HepG2 (cell line): ENCODE results near the gene INTS3. TPM values are rescaled to one million over a fixed set of nuclear protein-coding genes. Genes with fewer than 3 reads are reported as not detected.

Experiments
- EEA1 ChIP-seq: sonication (generic); formaldehyde crosslinking; IDR thresholded peaks from 2 replicates; pipeline ENCODE4 v1.5.1; 2020; ENCODE audit warnings: mild to moderate bottlenecking, missing genetic modification reagents, borderline replicate concordance
- IRF2 ChIP-seq: IDR thresholded peaks from 2 replicates; pipeline ENCODE4 v1.6.1; 2018; ENCODE audit warnings: missing genetic modification reagents, missing compliant biosample characterization
- IRX3 ChIP-seq: sonication (generic); formaldehyde crosslinking; IDR thresholded peaks from 2 replicates; pipeline ENCODE4 v1.8.1; 2023; ENCODE audit warnings: mild to moderate bottlenecking, low read depth, missing genetic modification reagents, borderline replicate concordance
- MATR3 ChIP-seq: sonication (generic); formaldehyde crosslinking; IDR thresholded peaks from 2 replicates; pipeline ENCODE4 v1.4.0; 2020; ENCODE audit warnings: missing genetic modification reagents
- NCOA1 ChIP-seq: sonication (generic); formaldehyde crosslinking; IDR thresholded peaks from 2 replicates; pipeline ENCODE4 v1.9.0; 2021; ENCODE audit warnings: missing genetic modification reagents
- NRL ChIP-seq: sonication (generic); formaldehyde crosslinking; IDR thresholded peaks from 2 replicates; pipeline ENCODE4 v1.5.0; 2020; ENCODE audit warnings: missing genetic modification reagents, mild to moderate bottlenecking, moderate library complexity, borderline replicate concordance
- RORA ChIP-seq: sonication (generic); formaldehyde crosslinking; IDR thresholded peaks from 2 replicates; pipeline ENCODE4 v1.5.0; 2020; ENCODE audit warnings: mild to moderate bottlenecking, missing genetic modification reagents, moderate library complexity
- SOX13 ChIP-seq, 3 experiments: fragments of 450-650 bp in 1 of 3; sonication (generic) in 1 of 3; formaldehyde crosslinking in 1 of 3; IDR thresholded peaks in 2 of 3; conservative IDR thresholded peaks in 1 of 3; 2 replicates each; pipeline versions ENCODE4 v1.5.0 to v1.6.1; 2016 to 2020; ENCODE audit warnings: antibody characterized with exemption in 1 of 3, mild to moderate bottlenecking in 1 of 3, missing compliant biosample characterization in 1 of 3, missing genetic modification reagents in 1 of 3, moderate library complexity in 1 of 3
- ZBTB1 ChIP-seq: sonication (generic); formaldehyde crosslinking; IDR thresholded peaks from 2 replicates; pipeline ENCODE4 v1.4.0; 2020; ENCODE audit warnings: missing genetic modification reagents, borderline replicate concordance
- ZKSCAN1 ChIP-seq: fragments of 150-350 bp; IDR thresholded peaks from 2 replicates; pipeline ENCODE4 v1.6.1; 2014; ENCODE audit warnings: low read length
- ZNF20 ChIP-seq: sonication (generic); formaldehyde crosslinking; IDR thresholded peaks from 2 replicates; pipeline ENCODE4 v1.4.0; 2020; ENCODE audit warnings: mild to moderate bottlenecking, moderate library complexity, missing genetic modification reagents
- ZNF251 ChIP-seq: sonication (generic); formaldehyde crosslinking; IDR thresholded peaks from 2 replicates; pipeline ENCODE4 v1.9.0; 2021; ENCODE audit warnings: mild to moderate bottlenecking, missing genetic modification reagents
- ZNF253 ChIP-seq: sonication (generic); formaldehyde crosslinking; IDR thresholded peaks from 2 replicates; pipeline ENCODE4 v1.8.0; 2022; ENCODE audit warnings: mild to moderate bottlenecking, missing genetic modification reagents, borderline replicate concordance
- ZNF44 ChIP-seq: sonication (generic); formaldehyde crosslinking; IDR thresholded peaks from 2 replicates; pipeline ENCODE4 v1.5.1; 2020; ENCODE audit warnings: mild to moderate bottlenecking, missing genetic modification reagents
- ZNF713 ChIP-seq: sonication (generic); formaldehyde crosslinking; IDR thresholded peaks from 2 replicates; pipeline ENCODE4 v1.4.0; 2020; ENCODE audit warnings: mild to moderate bottlenecking, missing genetic modification reagents
- polyA plus RNA-seq, 8 experiments: library from polyadenylated mRNA; depleted of rRNA in 3 of 8; stranded (reverse) in 7 of 8; unstranded in 1 of 8; fragments of >200 nt; fragmentation: Illumina TruSeq in 4 of 8; extraction: Trizol in 4 of 8; gene quantifications; 2 replicates each; pipeline versions ENCODE4 v1.2.1 to v1.2.3, GENCODE V29; 2011 to 2016; ENCODE audit warnings: low read depth in 4 of 8, missing spikeins in 1 of 8, mixed read lengths in 1 of 8; ENCODE audit not compliant: insufficient read depth in 1 of 8
- total RNA-seq, 5 experiments: library from RNA; depleted of rRNA; stranded (reverse); fragments of >200 nt; fragmentation: Illumina TruSeq; extraction: Trizol; gene quantifications; 2 replicates each; pipeline ENCODE4 v1.2.3, GENCODE V29; 2016; ENCODE audit warnings: low read depth in 1 of 5
- TF ChIP-seq, protein P1 (sequence below): sonication (generic); formaldehyde crosslinking; IDR thresholded peaks from 2 replicates; pipeline ENCODE4 v1.9.0; 2021; ENCODE audit warnings: missing genetic modification reagents, borderline replicate concordance
- TF ChIP-seq, protein P2 (sequence below): sonication (generic); formaldehyde crosslinking; IDR thresholded peaks from 2 replicates; pipeline ENCODE4 v1.8.0; 2022; ENCODE audit warnings: mild to moderate bottlenecking, missing genetic modification reagents; ENCODE audit not compliant: insufficient replicate concordance
- TF ChIP-seq, protein P3 (sequence below): sonication (generic); formaldehyde crosslinking; IDR thresholded peaks from 2 replicates; pipeline ENCODE4 v1.5.0; 2020; ENCODE audit warnings: missing genetic modification reagents, mild to moderate bottlenecking, borderline replicate concordance
- TF ChIP-seq, protein P4 (sequence below): sonication (generic); formaldehyde crosslinking; IDR thresholded peaks from 2 replicates; pipeline ENCODE4 v1.8.1; 2023; ENCODE audit warnings: mild to moderate bottlenecking, inconsistent platforms, moderate library complexity, missing genetic modification reagents, borderline replicate concordance

INTS3 gene
- total and polyA plus RNA-seq, 2 of the 13 experiments (the other 11 are each of a cell fraction or from before 2014, with no cell fraction given) = 17.2 to 27.2 TPM

DNA sequence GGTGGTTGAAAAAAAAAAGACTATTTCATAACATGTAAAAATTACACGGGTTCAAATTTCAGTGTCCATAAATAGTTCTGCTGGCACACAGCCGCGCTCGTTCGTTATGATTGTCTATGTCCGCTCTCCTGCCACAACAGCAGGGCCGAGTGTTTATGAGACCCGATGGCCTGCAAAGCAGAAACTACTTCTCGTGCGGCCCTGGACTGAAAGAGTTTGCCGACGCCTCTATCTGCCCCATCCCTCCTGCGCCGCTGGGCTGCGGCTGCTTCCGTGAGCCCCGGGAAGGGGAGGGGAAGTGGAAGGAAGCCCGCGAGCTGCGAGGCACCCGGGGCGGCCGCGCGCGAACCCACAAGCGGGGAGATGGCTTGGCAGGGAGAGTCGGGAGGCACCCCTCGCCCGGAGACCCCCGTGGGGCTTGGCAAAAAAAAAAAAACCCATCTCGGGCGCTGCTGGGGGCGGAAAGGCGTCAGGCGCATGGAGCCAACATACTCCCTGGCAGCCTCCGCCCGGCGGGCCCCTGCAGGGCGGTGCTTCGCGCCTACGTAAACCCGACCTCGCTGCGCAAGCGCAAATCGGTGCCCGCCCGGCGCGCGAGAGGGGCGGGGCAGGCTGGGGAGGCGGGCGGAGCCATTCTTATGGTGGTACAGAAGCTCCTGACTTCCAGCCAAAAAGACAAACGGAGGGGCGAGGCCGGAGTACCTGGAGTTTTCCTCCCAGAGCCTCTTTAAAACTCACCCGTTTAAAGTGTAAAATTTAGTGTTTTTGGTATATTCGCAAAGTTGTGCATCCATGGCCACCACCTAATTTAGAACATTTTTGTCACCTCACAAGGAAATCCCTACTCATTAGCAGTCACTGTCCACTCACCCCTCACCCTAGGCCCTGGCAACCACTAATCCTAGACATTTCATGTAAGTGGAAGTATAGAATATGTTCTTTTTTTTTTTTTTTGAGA is 55.7 kb downstream of the INTS3 start (continued):
- TF ChIP-seq, protein P1, sequence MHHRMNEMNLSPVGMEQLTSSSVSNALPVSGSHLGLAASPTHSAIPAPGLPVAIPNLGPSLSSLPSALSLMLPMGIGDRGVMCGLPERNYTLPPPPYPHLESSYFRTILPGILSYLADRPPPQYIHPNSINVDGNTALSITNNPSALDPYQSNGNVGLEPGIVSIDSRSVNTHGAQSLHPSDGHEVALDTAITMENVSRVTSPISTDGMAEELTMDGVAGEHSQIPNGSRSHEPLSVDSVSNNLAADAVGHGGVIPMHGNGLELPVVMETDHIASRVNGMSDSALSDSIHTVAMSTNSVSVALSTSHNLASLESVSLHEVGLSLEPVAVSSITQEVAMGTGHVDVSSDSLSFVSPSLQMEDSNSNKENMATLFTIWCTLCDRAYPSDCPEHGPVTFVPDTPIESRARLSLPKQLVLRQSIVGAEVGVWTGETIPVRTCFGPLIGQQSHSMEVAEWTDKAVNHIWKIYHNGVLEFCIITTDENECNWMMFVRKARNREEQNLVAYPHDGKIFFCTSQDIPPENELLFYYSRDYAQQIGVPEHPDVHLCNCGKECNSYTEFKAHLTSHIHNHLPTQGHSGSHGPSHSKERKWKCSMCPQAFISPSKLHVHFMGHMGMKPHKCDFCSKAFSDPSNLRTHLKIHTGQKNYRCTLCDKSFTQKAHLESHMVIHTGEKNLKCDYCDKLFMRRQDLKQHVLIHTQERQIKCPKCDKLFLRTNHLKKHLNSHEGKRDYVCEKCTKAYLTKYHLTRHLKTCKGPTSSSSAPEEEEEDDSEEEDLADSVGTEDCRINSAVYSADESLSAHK (CRISPR knock-in tag) = no peak
- no peak for TF ChIP-seq SOX13 (IDR thresholded peaks at IDR 0.05)
- TF ChIP-seq SOX13 (CRISPR knock-in tag; conservative IDR thresholded peaks at IDR 0.05 in 1 of 2, IDR thresholded peaks at IDR 0.05 in 1 of 2) = no peak
- peak; percentile 90 for TF ChIP-seq NRL (CRISPR knock-in tag)
- TF ChIP-seq, protein P2, sequence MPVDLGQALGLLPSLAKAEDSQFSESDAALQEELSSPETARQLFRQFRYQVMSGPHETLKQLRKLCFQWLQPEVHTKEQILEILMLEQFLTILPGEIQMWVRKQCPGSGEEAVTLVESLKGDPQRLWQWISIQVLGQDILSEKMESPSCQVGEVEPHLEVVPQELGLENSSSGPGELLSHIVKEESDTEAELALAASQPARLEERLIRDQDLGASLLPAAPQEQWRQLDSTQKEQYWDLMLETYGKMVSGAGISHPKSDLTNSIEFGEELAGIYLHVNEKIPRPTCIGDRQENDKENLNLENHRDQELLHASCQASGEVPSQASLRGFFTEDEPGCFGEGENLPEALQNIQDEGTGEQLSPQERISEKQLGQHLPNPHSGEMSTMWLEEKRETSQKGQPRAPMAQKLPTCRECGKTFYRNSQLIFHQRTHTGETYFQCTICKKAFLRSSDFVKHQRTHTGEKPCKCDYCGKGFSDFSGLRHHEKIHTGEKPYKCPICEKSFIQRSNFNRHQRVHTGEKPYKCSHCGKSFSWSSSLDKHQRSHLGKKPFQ = peak; percentile 87
- TF ChIP-seq, protein P3, sequence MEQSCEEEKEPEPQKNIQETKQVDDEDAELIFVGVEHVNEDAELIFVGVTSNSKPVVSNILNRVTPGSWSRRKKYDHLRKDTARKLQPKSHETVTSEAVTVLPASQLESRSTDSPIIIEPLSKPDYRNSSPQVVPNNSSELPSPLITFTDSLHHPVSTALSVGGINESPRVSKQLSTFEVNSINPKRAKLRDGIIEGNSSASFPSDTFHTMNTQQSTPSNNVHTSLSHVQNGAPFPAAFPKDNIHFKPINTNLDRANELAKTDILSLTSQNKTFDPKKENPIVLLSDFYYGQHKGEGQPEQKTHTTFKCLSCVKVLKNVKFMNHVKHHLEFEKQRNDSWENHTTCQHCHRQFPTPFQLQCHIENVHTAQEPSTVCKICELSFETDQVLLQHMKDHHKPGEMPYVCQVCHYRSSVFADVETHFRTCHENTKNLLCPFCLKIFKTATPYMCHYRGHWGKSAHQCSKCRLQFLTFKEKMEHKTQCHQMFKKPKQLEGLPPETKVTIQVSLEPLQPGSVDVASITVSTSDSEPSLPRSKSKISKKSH (CRISPR knock-in tag) = 0 out of 2 replicates have a peak, but pooled peaks have one; percentile 65
- no peak for TF ChIP-seq EEA1 (CRISPR knock-in tag)
- TF ChIP-seq ZNF44 (CRISPR knock-in tag) = peak; percentile 87
- no peak for TF ChIP-seq MATR3 (CRISPR knock-in tag)
- no peak for TF ChIP-seq ZBTB1 (CRISPR knock-in tag)
- TF ChIP-seq ZNF713 (CRISPR knock-in tag) = no peak
- peak; percentile 59; the same call in 1 of the 2 replicates for TF ChIP-seq IRF2 (CRISPR knock-in tag)
- TF ChIP-seq, protein P4, sequence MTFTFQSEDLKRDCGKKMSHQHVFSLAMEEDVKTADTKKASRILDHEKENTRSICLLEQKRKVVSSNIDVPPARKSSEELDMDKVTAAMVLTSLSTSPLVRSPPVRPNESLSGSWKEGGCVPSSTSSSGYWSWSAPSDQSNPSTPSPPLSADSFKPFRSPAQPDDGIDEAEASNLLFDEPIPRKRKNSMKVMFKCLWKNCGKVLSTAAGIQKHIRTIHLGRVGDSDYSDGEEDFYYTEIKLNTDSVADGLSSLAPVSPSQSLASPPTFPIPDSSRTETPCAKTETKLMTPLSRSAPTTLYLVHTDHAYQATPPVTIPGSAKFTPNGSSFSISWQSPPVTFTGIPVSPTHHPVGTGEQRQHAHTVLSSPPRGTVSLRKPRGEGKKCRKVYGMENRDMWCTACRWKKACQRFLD (CRISPR knock-in tag) = peak; percentile 67; the same call in 1 of the 2 replicates
- peak; percentile 79; the same call in 1 of the 2 replicates for TF ChIP-seq NCOA1 (CRISPR knock-in tag)
- TF ChIP-seq ZNF251 (CRISPR knock-in tag) = no peak
- TF ChIP-seq ZNF253 (CRISPR knock-in tag) = no peak
- no peak for TF ChIP-seq RORA
- TF ChIP-seq ZNF20 (CRISPR knock-in tag) = no peak
- TF ChIP-seq ZKSCAN1 = no peak
- peak; percentile 67; the same call in 1 of the 2 replicates for TF ChIP-seq IRX3 (CRISPR knock-in tag)
